Measurements from ENCODE around the gene FAM118B. TPM values are rescaled to one million over a fixed set of nuclear protein-coding genes. Genes with fewer than 3 reads are reported as not detected.

Gene FAM118B
- total and polyA plus RNA-seq, 9 donors, result 7.3 to 18.9 (median 12.7) TPM

- Histone ChIP-seq H3K9me3 (no peaks in the 10 kb centered on the region), H3K4me1 (ENCODE audit: insufficient read depth) (no peaks in the 10 kb centered on the region), H3K4me3 (no peak overlapping the region), H3K27ac (no peak overlapping the region), H3K36me3 (no peaks in the 10 kb centered on the region), H3K27me3 (no peaks in the 10 kb centered on the region)
- no peak for TF ChIP-seq EP300 (IDR thresholded peaks at IDR 0.05)
- TF ChIP-seq POLR2A (IDR thresholded peaks at IDR 0.05), result no peak
- TF ChIP-seq CTCF (IDR thresholded peaks at IDR 0.05), result no peak
- WGBS, 3 donors, result 74 to 81% (median 75%) methylated on average over 6 of the region's 6 CpGs
- DNase-seq, result no peak
- intact Hi-C loops (cut with DNase I), result no loop called here
Observed at GRCh38 chr11:126216526-126217305, 5.1 kb downstream of the FAM118B start.

- 76 to 77% (median 76%) methylated on average over 1 of the region's 1 CpG for WGBS, 3 donors
- intact Hi-C loops (cut with DNase I), result no loop called here
- H3K27me3 ChIP-seq, result no peaks in the 10 kb centered on the region
- no peak overlapping the region for H3K27ac ChIP-seq
- TF ChIP-seq CTCF (IDR thresholded peaks at IDR 0.05), result no peak
- no peak for TF ChIP-seq EP300 (IDR thresholded peaks at IDR 0.05)
- TF ChIP-seq POLR2A (IDR thresholded peaks at IDR 0.05), result no peak
- no peak overlapping the region for H3K4me3 ChIP-seq
- no peaks in the 10 kb centered on the region for H3K9me3 ChIP-seq
- DNase-seq, result no peak
- no peaks in the 10 kb centered on the region for H3K36me3 ChIP-seq
- no peaks in the 10 kb centered on the region for H3K4me1 ChIP-seq (ENCODE audit: insufficient read depth)
Observed at GRCh38 chr11:126217491-126217890, 5.9 kb downstream of the FAM118B start.

- TF ChIP-seq POLR2A (IDR thresholded peaks at IDR 0.05), result no peak
- TF ChIP-seq CTCF (IDR thresholded peaks at IDR 0.05), result no peak
- no peak for TF ChIP-seq EP300 (IDR thresholded peaks at IDR 0.05)
- intact Hi-C loops (cut with DNase I), result no loop called here
- 49 to 67% (median 59%) methylated on average over 4 of the region's 4 CpGs for WGBS, 3 donors
Observed at GRCh38 chr11:126219547-126219946, 8.0 kb downstream of the FAM118B start.

GRCh38 chr11:126224647-126225294 is 13.2 kb downstream of the FAM118B start:
- no peak for DNase-seq
- WGBS, 3 donors, result 71 to 74% (median 72%) methylated on average over 6 of the region's 6 CpGs
- Histone ChIP-seq H3K27ac (no peak overlapping the region), H3K4me1 (ENCODE audit: insufficient read depth) (no peaks in the 10 kb centered on the region), H3K9me3 (no peaks in the 10 kb centered on the region), H3K27me3 (no peaks in the 10 kb centered on the region), H3K4me3 (no peak overlapping the region), H3K36me3 (no peaks in the 10 kb centered on the region)
- intact Hi-C loops (cut with DNase I), result no loop called here
- TF ChIP-seq CTCF (IDR thresholded peaks at IDR 0.05) (no peak), POLR2A (IDR thresholded peaks at IDR 0.05) (no peak)

More at GRCh38 chr11:126219547-126219946, 8.0 kb downstream of the FAM118B start:
- H3K9me3 ChIP-seq, result no peaks in the 10 kb centered on the region
- H3K27ac ChIP-seq, result no peak overlapping the region
- DNase-seq, result no peak
- no peaks in the 10 kb centered on the region for H3K36me3 ChIP-seq
- H3K4me1 ChIP-seq (ENCODE audit: insufficient read depth), result no peaks in the 10 kb centered on the region
- no peaks in the 10 kb centered on the region for H3K27me3 ChIP-seq
- H3K4me3 ChIP-seq, result no peak overlapping the region
